ENCODE results near the gene ARL6IP5.

ARL6IP5 gene

GRCh38 chr3:69118555-69118954 lies 33.8 kb downstream of the ARL6IP5 start:
- no peak for DNase-seq

- DNase-seq, result no peak
Measured at GRCh38 chr3:69119138-69119537, 34.4 kb downstream of the ARL6IP5 start.

GRCh38 chr3:69119681-69120080 lies 34.9 kb downstream of the ARL6IP5 start:
- DNase-seq, result no peak

GRCh38 chr3:69120879-69121464 lies 36.2 kb downstream of the ARL6IP5 start:
- DNase-seq, result peak; percentile 71

GRCh38 chr3:69121513-69121912 lies 36.8 kb downstream of the ARL6IP5 start:
- DNase-seq, result no peak

- DNase-seq, result no peak
Measured at GRCh38 chr3:69121950-69122349, 37.2 kb downstream of the ARL6IP5 start.

GRCh38 chr3:69122403-69122802 lies 37.7 kb downstream of the ARL6IP5 start, which contains the start of gene LMOD3:
LMOD3 (minus strand) TSS chr3:69122595; CDS start chr3:69122386, 209 bp downstream.
- no peak for DNase-seq

GRCh38 chr3:69126216-69126615 lies 41.5 kb downstream of the ARL6IP5 start:
- no peak for DNase-seq

- DNase-seq, result no peak
Measured at GRCh38 chr3:69126999-69127398, 42.3 kb downstream of the ARL6IP5 start.

GRCh38 chr3:69128509-69128908 lies 43.8 kb downstream of the ARL6IP5 start:
- no peak for DNase-seq

GRCh38 chr3:69129531-69129930 lies 44.8 kb downstream of the ARL6IP5 start:
- DNase-seq, result no peak

GRCh38 chr3:69130689-69131088 lies 46.0 kb downstream of the ARL6IP5 start:
- DNase-seq, result no peak

GRCh38 chr3:69137005-69137404 lies 52.3 kb downstream of the ARL6IP5 start:
- DNase-seq, result no peak

GRCh38 chr3:69137412-69137811 lies 52.7 kb downstream of the ARL6IP5 start:
- DNase-seq, result no peak

- no peak for DNase-seq
Measured at GRCh38 chr3:69141313-69141712, 56.6 kb downstream of the ARL6IP5 start.

GRCh38 chr3:69142090-69142489 lies 57.4 kb downstream of the ARL6IP5 start:
- DNase-seq, result no peak

GRCh38 chr3:69142797-69143454 lies 58.2 kb downstream of the ARL6IP5 start:
- DNase-seq, result no peak

GRCh38 chr3:69143612-69144011 lies 58.9 kb downstream of the ARL6IP5 start:
- DNase-seq, result no peak

- no peak for DNase-seq
Measured at GRCh38 chr3:69144631-69145245, 60.0 kb downstream of the ARL6IP5 start.

- DNase-seq, result no peak
Measured at GRCh38 chr3:69145688-69146087, 61.0 kb downstream of the ARL6IP5 start.

GRCh38 chr3:69149586-69149985 lies 64.8 kb downstream of the ARL6IP5 start:
- no peak for DNase-seq

All from stimulated activated CD4-positive, alpha-beta T cell treated with anti-CD3 and anti-CD28 coated beads, Interleukin-4, amount 100 ng/mL, for 1 hour (primary cell).